Measurements from ENCODE around the gene KRT81. TPM values are rescaled to one million over a fixed set of nuclear protein-coding genes. Genes with fewer than 3 reads are reported as not detected.

The KRT81 gene
- total RNA-seq: not detected in 2 replicates

DNA sequence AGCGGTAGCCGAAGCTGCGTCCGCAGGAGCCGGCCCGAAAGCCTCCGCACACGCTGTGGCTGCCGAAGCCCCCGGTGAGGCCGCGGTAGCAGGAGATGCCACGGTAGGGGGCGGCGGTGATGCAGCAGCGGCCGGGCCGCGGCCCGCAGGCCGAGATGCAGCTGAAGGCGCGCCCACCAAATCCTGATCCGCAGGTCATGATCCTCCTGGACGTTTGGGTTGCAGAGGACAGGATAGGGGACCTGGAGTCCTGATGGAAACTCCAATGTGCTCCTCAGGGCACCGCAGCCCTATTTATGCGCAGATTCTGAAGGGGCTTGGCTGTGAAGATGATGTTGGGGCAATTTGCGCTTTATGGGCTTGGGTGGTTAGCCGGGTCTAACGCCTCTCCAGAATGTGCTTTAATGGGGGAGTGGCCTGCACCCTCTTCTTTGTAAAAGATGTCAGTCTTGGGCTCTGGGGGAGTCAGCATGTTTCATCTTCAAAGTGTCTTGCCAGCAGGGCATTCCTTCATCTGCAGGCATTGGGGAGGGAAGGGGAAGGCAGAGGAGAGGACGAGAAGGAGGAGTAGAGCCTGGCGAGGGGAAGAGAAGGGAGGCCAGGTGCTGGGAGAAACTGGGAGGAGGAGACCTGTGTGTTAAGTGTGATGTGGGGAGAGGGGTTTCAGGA is at the start of gene KRT81:
KRT81 (minus strand) TSS at position 268 of the 669 bp plus-strand sequence; CDS start at position 199, 69 bp downstream.

DNA sequence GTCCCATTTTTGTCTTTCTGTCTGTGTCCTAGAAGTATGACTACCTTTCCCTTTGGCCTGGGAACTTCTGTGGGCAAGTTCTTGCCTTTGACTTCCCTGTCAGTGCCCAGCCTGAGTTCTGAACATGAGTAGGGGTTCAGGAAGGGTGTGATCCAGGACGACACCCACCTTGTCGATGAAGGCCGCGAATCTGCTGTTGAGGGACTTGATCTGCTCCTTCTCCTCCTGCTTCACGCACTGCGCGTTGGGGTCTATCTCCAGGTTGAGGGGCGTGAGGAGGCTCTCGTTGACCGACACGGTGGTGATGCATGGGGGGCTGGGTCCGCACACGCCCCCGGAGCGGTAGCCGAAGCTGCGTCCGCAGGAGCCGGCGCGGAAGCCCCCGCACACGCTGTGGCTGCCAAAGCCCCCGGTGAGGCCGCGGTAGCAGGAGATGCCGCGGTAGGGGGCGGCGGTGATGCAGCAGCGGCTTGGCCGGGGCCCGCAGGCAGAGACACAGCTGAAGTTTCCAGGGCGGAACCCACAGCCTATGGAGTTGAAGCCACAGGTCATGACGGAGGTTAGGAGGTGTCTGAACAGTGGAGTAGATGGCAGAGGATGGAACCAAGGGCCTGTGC is 29.6 kb upstream of the KRT81 start, which contains the start of gene KRT83:
KRT83 (minus strand) TSS at position 615 of the 617 bp plus-strand sequence; CDS start at position 552, 63 bp downstream.

DNA sequence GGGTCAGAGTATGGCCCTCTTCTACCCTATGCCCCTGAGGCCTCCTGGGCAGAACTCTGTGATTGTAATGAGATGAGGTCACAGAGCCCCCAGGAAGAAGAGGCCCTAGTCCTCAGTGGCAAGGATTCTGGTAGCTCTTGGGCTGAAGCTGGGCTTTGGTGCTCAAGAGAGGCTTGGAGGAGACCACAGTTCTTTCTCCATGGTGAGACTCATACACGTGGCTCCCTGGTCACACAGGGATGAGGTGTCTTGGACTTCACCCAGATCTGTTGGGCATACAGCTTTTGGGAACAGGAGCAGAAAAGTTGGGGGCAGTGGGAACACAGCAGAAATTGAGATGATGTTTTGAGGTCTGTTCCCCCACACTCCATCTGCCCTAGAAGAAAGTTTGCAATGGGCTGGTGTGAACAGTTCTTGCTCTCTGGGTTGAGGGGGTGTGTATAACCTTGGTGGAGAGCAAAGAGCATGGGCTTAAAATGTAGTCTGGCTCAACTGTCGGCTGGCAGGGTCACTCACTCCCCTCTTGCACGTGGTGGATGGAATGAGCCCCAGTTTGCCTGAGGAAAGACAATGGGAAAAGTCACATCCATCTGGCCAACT is 16.7 kb downstream of the KRT81 start, which contains the start of gene KRT86:
KRT86 (plus strand) TSS at position 125 of the 600 bp plus-strand sequence. CDS start 27,272 bp downstream, outside the sequence.

Other genes starting within 250 kb of the KRT81 start
- gene NR4A1, start 240.1 kb downstream of the KRT81 start, total RNA-seq: 0.13 and 1.3 TPM in 2 replicates
- gene ATG101, start 221.6 kb downstream of the KRT81 start, total RNA-seq: 36.3 and 37.8 TPM in 2 replicates
- 0.13 TPM in 1 of 2 replicates, not detected in the other for gene SMIM41, start 211.8 kb downstream of the KRT81 start, total RNA-seq
- gene KRT80, start 99.5 kb downstream of the KRT81 start, total RNA-seq: 7.2 and 9.5 TPM in 2 replicates
- gene KRT7, start 58.3 kb downstream of the KRT81 start, total RNA-seq: 206 and 443 TPM in 2 replicates
- 0.13 TPM in 1 of 2 replicates, not detected in the other for gene KRT86, start 16.9 kb downstream of the KRT81 start, total RNA-seq
- not detected in 2 replicates for gene KRT83, start 29.9 kb upstream of the KRT81 start, total RNA-seq
- not detected in 2 replicates for gene KRT85, start 75.9 kb upstream of the KRT81 start, total RNA-seq
- not detected in 2 replicates for gene KRT84, start 94.1 kb upstream of the KRT81 start, total RNA-seq
- gene KRT82, start 114.8 kb upstream of the KRT81 start, total RNA-seq: not detected in 2 replicates
- gene KRT75, start 142.8 kb upstream of the KRT81 start, total RNA-seq: not detected in 2 replicates
- not detected in 2 replicates for gene KRT6B, start 160.6 kb upstream of the KRT81 start, total RNA-seq
- not detected in 2 replicates for gene KRT6C, start 182.3 kb upstream of the KRT81 start, total RNA-seq
- not detected in 2 replicates for gene KRT6A, start 201.7 kb upstream of the KRT81 start, total RNA-seq
- not detected in 2 replicates for gene KRT5, start 228.9 kb upstream of the KRT81 start, total RNA-seq

Data from thoracic aorta endothelial cell (primary cell).